NCI-H2227 (cell line): ENCODE measurements around the gene ZNF318.
"Not testable (repeated sequence)": the region's sequence is repeated elsewhere in the genome, so short reads cannot be mapped to it uniquely, and the experiment has no call there.

Experiments used
- DNase-seq: peaks from one replicate; lab custom pipeline; 2025; ENCODE audit not compliant: unreplicated experiment; lab: John Stamatoyannopoulos, UW

ZNF318 gene

GRCh38 chr6:43369174-43370002, at the start of gene ZNF318:
Gene ZNF318, minus strand, starts transcription at chr6:43369647. Its CDS starts 282 bp downstream, at chr6:43369365.
- DNase-seq = peak; percentile 97

GRCh38 chr6:43416935-43417334, 47.5 kb upstream of the ZNF318 start:
- no peak for DNase-seq

GRCh38 chr6:43415275-43415674, 45.8 kb upstream of the ZNF318 start:
- not testable (repeated sequence) for DNase-seq

GRCh38 chr6:43413002-43413401, 43.6 kb upstream of the ZNF318 start:
- no peak for DNase-seq

- DNase-seq = no peak
Measured at GRCh38 chr6:43412541-43412940, 43.1 kb upstream of the ZNF318 start.

- DNase-seq = not testable (repeated sequence)
Measured at GRCh38 chr6:43410776-43411175, 41.3 kb upstream of the ZNF318 start.

GRCh38 chr6:43408259-43408658, 38.8 kb upstream of the ZNF318 start:
- DNase-seq = no peak

- DNase-seq = no peak
Measured at GRCh38 chr6:43407296-43407695, 37.8 kb upstream of the ZNF318 start.

GRCh38 chr6:43405354-43405753, 35.9 kb upstream of the ZNF318 start:
- no peak for DNase-seq

- DNase-seq = no peak
Measured at GRCh38 chr6:43402820-43403219, 33.4 kb upstream of the ZNF318 start.

- DNase-seq = no peak
Measured at GRCh38 chr6:43401730-43402129, 32.3 kb upstream of the ZNF318 start.

GRCh38 chr6:43399932-43400487, 30.6 kb upstream of the ZNF318 start:
- DNase-seq = no peak

- no peak for DNase-seq
Measured at GRCh38 chr6:43396408-43397149, 27.1 kb upstream of the ZNF318 start.

GRCh38 chr6:43395776-43396175, 26.3 kb upstream of the ZNF318 start:
- no peak for DNase-seq

- no peak for DNase-seq
Measured at GRCh38 chr6:43394982-43395381, 25.5 kb upstream of the ZNF318 start.

- no peak for DNase-seq
Measured at GRCh38 chr6:43393602-43394001, 24.2 kb upstream of the ZNF318 start.

GRCh38 chr6:43393133-43393532, 23.7 kb upstream of the ZNF318 start:
- not testable (repeated sequence) for DNase-seq

GRCh38 chr6:43391440-43392031, 22.1 kb upstream of the ZNF318 start:
- no peak for DNase-seq

GRCh38 chr6:43390753-43391439, 21.4 kb upstream of the ZNF318 start:
- DNase-seq = not testable (repeated sequence)

GRCh38 chr6:43389730-43390295, 20.4 kb upstream of the ZNF318 start:
- DNase-seq = peak; percentile 59

- peak; percentile 20 for DNase-seq
Measured at GRCh38 chr6:43386492-43386891, 17.0 kb upstream of the ZNF318 start.
